K562 (cell line): ENCODE measurements around the gene EFHC1. TPM values are rescaled to one million over a fixed set of nuclear protein-coding genes. Genes with fewer than 3 reads are reported as not detected.

Experiments used
- CBFA2T3 ChIP-seq: fragments of 450-650 bp; IDR thresholded peaks from 2 replicates; pipeline ENCODE4 v1.6.1; 2017
- ELF4 ChIP-seq: fragments of 450-650 bp; formaldehyde crosslinking; IDR thresholded peaks from 2 replicates; pipeline ENCODE4 v1.4.0; 2022; ENCODE audit warnings: missing genetic modification characterization
- HDAC3 ChIP-seq: fragments of 450-650 bp; IDR thresholded peaks from 2 replicates; pipeline ENCODE4 v1.6.1; 2018; ENCODE audit warnings: borderline replicate concordance, mild to moderate bottlenecking, moderate library complexity; ENCODE audit not compliant: partially characterized antibody
- IRF2 ChIP-seq: sonication (generic); formaldehyde crosslinking; IDR thresholded peaks from 2 replicates; pipeline ENCODE4 v1.8.1; 2022; ENCODE audit warnings: mild to moderate bottlenecking, missing genetic modification reagents
- MAFF ChIP-seq: IDR thresholded peaks from 2 replicates; pipeline ENCODE4 v1.6.1; 2012; ENCODE audit warnings: low read length, improper control_type of control experiment
- PRPF4 ChIP-seq: fragments of 200-400 bp; formaldehyde crosslinking; IDR thresholded peaks from one replicate; pipeline ENCODE4 v1.6.1; 2017; ENCODE audit warnings: low read length, low read depth, mild to moderate bottlenecking; ENCODE audit not compliant: insufficient read depth, poor library complexity, severe bottlenecking
- SMARCB1 ChIP-seq: IDR thresholded peaks from 2 replicates; pipeline ENCODE4 v1.6.1; 2011; ENCODE audit warnings: improper control_type of control experiment, low read depth; ENCODE audit not compliant: insufficient read length
- STAT5B ChIP-seq: fragments of 250-450 bp; sonication (Bioruptor Pico); IDR thresholded peaks from 2 replicates; pipeline ENCODE4 v1.8.0; 2021; ENCODE audit warnings: mild to moderate bottlenecking, inconsistent platforms
- ZNF766 ChIP-seq: fragments of 200-800 bp; sonication (Bioruptor generic); conservative IDR thresholded peaks from 2 replicates; pipeline ENCODE4 v1.6.1; 2016; ENCODE audit warnings: missing genetic modification characterization, missing compliant biosample characterization
- polyA plus RNA-seq, 8 experiments: library from polyadenylated mRNA; depleted of rRNA in 4 of 8; stranded (reverse) in 5 of 8; unstranded in 3 of 8; fragments of >200 nt; fragmentation: Nextera tagmentation in 2 of 8; fragmentation: Illumina TruSeq in 1 of 8; extraction: Ambion mirVana in 2 of 8; extraction: Trizol in 1 of 8; gene quantifications; 2 replicates each; pipeline versions ENCODE4 v1.2.1 to v1.2.3, GENCODE V29; 2011 to 2014; ENCODE audit warnings: inconsistent platforms in 1 of 8, missing spikeins in 1 of 8
- total RNA-seq, 7 experiments: library from RNA; depleted of rRNA in 6 of 7; stranded (reverse); fragments of >200 nt in 6 of 7; fragmentation: Illumina TruSeq in 2 of 7; extraction: Trizol in 2 of 7; gene quantifications; 2 replicates each; pipeline versions ENCODE4 v1.2.1 to v1.2.3, GENCODE V29; 2011 to 2021; ENCODE audit warnings: low replicate concordance in 1 of 7
- TF ChIP-seq, protein P1 (sequence below): fragments of 450-650 bp; formaldehyde crosslinking; IDR thresholded peaks from 2 replicates; pipeline ENCODE4 v1.4.0; 2022; ENCODE audit warnings: mild to moderate bottlenecking, moderate library complexity
- TF ChIP-seq, protein P2 (sequence below): fragments of 450-650 bp; formaldehyde crosslinking; IDR thresholded peaks from 2 replicates; pipeline ENCODE4 v1.4.0; 2020; ENCODE audit warnings: mild to moderate bottlenecking
- TF ChIP-seq, protein P3 (sequence below): fragments of 450-650 bp; IDR thresholded peaks from 2 replicates; pipeline ENCODE4 v1.6.1; 2016; ENCODE audit warnings: mild to moderate bottlenecking
- TF ChIP-seq, protein P4 (sequence below): fragments of 450-650 bp; conservative IDR thresholded peaks from 2 replicates; pipeline ENCODE4 v1.6.1; 2016; ENCODE audit warnings: missing genetic modification characterization, low read depth, mild to moderate bottlenecking, missing compliant biosample characterization, moderate library complexity
- TF ChIP-seq, protein P5 (sequence below): fragments of 450-650 bp; IDR thresholded peaks from 2 replicates; pipeline ENCODE4 v1.6.1; 2018; ENCODE audit warnings: mild to moderate bottlenecking, low read depth; ENCODE audit not compliant: partially characterized antibody
- TF ChIP-seq, protein P6 (sequence below), 2 experiments: fragments of 450-650 bp; IDR thresholded peaks; 2 replicates each; pipeline ENCODE4 v1.6.1; 2018; ENCODE audit warnings: mild to moderate bottlenecking in 2 of 2, low read depth in 1 of 2; ENCODE audit not compliant: partially characterized antibody in 2 of 2

Gene EFHC1
- total and polyA plus RNA-seq, 9 of the 15 experiments (the other 6 are each of a cell fraction or from before 2014, with no cell fraction given) = 9.5 to 31.0 (median 14.9) TPM

DNA sequence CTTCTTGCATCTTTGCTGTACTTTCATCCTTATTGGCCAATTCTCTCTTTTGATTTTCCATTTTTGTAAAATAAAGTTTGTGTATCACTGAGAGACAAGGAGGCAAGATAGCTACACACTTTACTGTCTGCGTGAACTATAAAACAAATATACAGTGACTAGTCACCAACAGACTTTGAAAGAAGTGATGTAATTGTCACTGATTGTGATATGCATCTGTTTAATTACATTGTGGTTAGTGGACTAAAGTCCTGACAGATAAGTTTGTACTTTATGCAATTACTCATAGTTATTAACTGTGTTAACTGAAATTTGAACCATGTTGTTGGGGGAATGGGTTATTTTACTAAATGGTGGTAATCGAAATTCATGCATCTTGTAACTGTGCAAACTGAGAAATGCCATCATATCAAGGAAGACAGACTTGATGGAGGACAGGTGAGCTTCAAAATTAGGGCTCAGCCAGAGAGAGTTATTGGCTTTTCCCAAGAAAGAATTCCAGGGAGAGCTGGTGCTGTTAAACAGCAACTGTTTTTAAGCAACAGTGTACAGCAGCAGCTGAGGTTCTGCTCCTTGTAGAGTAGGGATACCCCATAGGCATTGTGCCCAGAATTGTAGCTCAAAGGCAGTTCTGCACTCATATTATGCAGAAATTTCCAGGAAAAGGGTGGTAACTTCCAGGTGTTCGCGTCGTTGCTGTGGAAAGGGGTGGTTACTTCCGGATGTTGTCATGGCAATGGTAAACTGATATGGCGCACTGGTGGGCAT, 62.9 kb downstream of the EFHC1 start (continued):
- no peak for TF ChIP-seq PRPF4
- TF ChIP-seq SMARCB1 = no peak
- peak; percentile 35 for TF ChIP-seq CBFA2T3
- TF ChIP-seq, protein P1, sequence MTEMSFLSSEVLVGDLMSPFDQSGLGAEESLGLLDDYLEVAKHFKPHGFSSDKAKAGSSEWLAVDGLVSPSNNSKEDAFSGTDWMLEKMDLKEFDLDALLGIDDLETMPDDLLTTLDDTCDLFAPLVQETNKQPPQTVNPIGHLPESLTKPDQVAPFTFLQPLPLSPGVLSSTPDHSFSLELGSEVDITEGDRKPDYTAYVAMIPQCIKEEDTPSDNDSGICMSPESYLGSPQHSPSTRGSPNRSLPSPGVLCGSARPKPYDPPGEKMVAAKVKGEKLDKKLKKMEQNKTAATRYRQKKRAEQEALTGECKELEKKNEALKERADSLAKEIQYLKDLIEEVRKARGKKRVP (CRISPR knock-in tag) = no peak
- TF ChIP-seq ZNF766 (CRISPR knock-in tag) = no peak; the same call in 1 of the 2 replicates
- TF ChIP-seq, protein P2, sequence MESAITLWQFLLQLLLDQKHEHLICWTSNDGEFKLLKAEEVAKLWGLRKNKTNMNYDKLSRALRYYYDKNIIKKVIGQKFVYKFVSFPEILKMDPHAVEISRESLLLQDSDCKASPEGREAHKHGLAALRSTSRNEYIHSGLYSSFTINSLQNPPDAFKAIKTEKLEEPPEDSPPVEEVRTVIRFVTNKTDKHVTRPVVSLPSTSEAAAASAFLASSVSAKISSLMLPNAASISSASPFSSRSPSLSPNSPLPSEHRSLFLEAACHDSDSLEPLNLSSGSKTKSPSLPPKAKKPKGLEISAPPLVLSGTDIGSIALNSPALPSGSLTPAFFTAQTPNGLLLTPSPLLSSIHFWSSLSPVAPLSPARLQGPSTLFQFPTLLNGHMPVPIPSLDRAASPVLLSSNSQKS (CRISPR knock-in tag) = no peak
- TF ChIP-seq, protein P3, sequence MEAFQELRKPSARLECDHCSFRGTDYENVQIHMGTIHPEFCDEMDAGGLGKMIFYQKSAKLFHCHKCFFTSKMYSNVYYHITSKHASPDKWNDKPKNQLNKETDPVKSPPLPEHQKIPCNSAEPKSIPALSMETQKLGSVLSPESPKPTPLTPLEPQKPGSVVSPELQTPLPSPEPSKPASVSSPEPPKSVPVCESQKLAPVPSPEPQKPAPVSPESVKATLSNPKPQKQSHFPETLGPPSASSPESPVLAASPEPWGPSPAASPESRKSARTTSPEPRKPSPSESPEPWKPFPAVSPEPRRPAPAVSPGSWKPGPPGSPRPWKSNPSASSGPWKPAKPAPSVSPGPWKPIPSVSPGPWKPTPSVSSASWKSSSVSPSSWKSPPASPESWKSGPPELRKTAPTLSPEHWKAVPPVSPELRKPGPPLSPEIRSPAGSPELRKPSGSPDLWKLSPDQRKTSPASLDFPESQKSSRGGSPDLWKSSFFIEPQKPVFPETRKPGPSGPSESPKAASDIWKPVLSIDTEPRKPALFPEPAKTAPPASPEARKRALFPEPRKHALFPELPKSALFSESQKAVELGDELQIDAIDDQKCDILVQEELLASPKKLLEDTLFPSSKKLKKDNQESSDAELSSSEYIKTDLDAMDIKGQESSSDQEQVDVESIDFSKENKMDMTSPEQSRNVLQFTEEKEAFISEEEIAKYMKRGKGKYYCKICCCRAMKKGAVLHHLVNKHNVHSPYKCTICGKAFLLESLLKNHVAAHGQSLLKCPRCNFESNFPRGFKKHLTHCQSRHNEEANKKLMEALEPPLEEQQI = no peak
- TF ChIP-seq HDAC3 = peak; percentile 51
- TF ChIP-seq, protein P4, sequence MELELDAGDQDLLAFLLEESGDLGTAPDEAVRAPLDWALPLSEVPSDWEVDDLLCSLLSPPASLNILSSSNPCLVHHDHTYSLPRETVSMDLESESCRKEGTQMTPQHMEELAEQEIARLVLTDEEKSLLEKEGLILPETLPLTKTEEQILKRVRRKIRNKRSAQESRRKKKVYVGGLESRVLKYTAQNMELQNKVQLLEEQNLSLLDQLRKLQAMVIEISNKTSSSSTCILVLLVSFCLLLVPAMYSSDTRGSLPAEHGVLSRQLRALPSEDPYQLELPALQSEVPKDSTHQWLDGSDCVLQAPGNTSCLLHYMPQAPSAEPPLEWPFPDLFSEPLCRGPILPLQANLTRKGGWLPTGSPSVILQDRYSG (tag) = no peak
- TF ChIP-seq MAFF = no peak
- no peak for TF ChIP-seq STAT5B
- TF ChIP-seq, protein P5, sequence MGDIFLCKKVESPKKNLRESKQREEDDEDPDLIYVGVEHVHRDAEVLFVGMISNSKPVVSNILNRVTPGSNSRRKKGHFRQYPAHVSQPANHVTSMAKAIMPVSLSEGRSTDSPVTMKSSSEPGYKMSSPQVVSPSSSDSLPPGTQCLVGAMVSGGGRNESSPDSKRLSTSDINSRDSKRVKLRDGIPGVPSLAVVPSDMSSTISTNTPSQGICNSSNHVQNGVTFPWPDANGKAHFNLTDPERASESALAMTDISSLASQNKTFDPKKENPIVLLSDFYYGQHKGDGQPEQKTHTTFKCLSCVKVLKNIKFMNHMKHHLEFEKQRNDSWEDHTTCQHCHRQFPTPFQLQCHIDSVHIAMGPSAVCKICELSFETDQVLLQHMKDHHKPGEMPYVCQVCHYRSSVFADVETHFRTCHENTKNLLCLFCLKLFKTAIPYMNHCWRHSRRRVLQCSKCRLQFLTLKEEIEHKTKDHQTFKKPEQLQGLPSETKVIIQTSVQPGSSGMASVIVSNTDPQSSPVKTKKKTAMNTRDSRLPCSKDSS = no peak
- TF ChIP-seq, protein P6, sequence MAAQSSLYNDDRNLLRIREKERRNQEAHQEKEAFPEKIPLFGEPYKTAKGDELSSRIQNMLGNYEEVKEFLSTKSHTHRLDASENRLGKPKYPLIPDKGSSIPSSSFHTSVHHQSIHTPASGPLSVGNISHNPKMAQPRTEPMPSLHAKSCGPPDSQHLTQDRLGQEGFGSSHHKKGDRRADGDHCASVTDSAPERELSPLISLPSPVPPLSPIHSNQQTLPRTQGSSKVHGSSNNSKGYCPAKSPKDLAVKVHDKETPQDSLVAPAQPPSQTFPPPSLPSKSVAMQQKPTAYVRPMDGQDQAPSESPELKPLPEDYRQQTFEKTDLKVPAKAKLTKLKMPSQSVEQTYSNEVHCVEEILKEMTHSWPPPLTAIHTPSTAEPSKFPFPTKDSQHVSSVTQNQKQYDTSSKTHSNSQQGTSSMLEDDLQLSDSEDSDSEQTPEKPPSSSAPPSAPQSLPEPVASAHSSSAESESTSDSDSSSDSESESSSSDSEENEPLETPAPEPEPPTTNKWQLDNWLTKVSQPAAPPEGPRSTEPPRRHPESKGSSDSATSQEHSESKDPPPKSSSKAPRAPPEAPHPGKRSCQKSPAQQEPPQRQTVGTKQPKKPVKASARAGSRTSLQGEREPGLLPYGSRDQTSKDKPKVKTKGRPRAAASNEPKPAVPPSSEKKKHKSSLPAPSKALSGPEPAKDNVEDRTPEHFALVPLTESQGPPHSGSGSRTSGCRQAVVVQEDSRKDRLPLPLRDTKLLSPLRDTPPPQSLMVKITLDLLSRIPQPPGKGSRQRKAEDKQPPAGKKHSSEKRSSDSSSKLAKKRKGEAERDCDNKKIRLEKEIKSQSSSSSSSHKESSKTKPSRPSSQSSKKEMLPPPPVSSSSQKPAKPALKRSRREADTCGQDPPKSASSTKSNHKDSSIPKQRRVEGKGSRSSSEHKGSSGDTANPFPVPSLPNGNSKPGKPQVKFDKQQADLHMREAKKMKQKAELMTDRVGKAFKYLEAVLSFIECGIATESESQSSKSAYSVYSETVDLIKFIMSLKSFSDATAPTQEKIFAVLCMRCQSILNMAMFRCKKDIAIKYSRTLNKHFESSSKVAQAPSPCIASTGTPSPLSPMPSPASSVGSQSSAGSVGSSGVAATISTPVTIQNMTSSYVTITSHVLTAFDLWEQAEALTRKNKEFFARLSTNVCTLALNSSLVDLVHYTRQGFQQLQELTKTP (IDR thresholded peaks at IDR 0.05; ENCODE audit: low read depth in 1 of 2, partially characterized antibody in 2 of 2) = peak in 1 of 2 experiments; percentile 86
- no peak for TF ChIP-seq IRF2 (CRISPR knock-in tag)
- TF ChIP-seq ELF4 (CRISPR knock-in tag) = no peak
